A549 (cell line): ENCODE measurements around the gene A2ML1. TPM values are rescaled to one million over a fixed set of nuclear protein-coding genes. Genes with fewer than 3 reads are reported as not detected.
"Not testable (repeated sequence)": the region's sequence is repeated elsewhere in the genome, so short reads cannot be mapped to it uniquely, and the experiment has no call there.

Experiments used
- ATAC-seq, 2 experiments: fragments of 200-7000 bp in 1 of 2; fragments of >200 bp in 1 of 2; cut with Nextera tagmentation in 1 of 2; cut with Tn5 transposase in 1 of 2; 3 replicates each; pipeline versions ENCODE4 v1.8.0 to v1.9.1; 2018 to 2020; ENCODE audit warnings: mild to moderate bottlenecking in 1 of 2, moderate library complexity in 1 of 2
- CTCF ChIA-PET: fragments of 300-600 bp; sonication (Branson Sonifier 250); formaldehyde crosslinking; extraction: SDS; loops from one replicate; lab custom pipeline; 2021; ENCODE audit warnings: antibody characterized with exemption, inconsistent platforms; lab: Yijun Ruan, JAX
- POLR2A ChIA-PET: fragments of 350-600 bp; formaldehyde crosslinking; extraction: SDS; loops from one replicate; lab custom pipeline; 2021; ENCODE audit warnings: antibody characterized with exemption, inconsistent platforms; lab: Yijun Ruan, JAX
- DNase-seq, 2 experiments: peaks; one replicate each; pipeline versions ENCODE4 v3.0.0 to v3.0.0-alpha.2; 2011 to 2016; ENCODE audit warnings: low read depth in 1 of 2, low spot score in 1 of 2
- FAIRE-seq: peaks from 2 replicates; lab custom pipeline; 2011; peaks lifted over from hg19 to GRCh38; lab: Jason Lieb, UNC
- H3K27ac ChIP-seq, 2 experiments: fragments of >200 bp; sonication (Bioruptor Twin); formaldehyde crosslinking; 3 replicates each; pipeline ENCODE4 v1.5.1; 2016 to 2017
- H3K4me1 ChIP-seq: fragments of >200 bp; sonication (Bioruptor Twin); formaldehyde crosslinking; 3 replicates; pipeline ENCODE4 v1.6.1; 2016
- H3K4me2 ChIP-seq: fragments of >200 bp; sonication (Bioruptor Twin); formaldehyde crosslinking; 3 replicates; pipeline ENCODE4 v1.6.1; 2016
- H3K4me3 ChIP-seq: fragments of >200 bp; sonication (Bioruptor Twin); formaldehyde crosslinking; 3 replicates; pipeline ENCODE4 v1.5.1; 2016
- H3K9me3 ChIP-seq: fragments of >200 bp; sonication (Bioruptor Twin); formaldehyde crosslinking; 3 replicates; pipeline ENCODE4 v1.6.1; 2016
- CBX8 ChIP-seq: fragments of 200-600 bp; sonication (generic); IDR thresholded peaks from 2 replicates; pipeline ENCODE4 v1.6.1; 2016
- CHD2 ChIP-seq: fragments of 150-350 bp; IDR thresholded peaks from 2 replicates; pipeline ENCODE4 v1.6.1; 2014; ENCODE audit warnings: low read length; ENCODE audit not compliant: partially characterized antibody
- CTCF ChIP-seq: fragments of >200 bp; sonication (Bioruptor Twin); formaldehyde crosslinking; IDR thresholded peaks from 3 replicates; pipeline ENCODE4 v1.5.1; 2016
- ESRRA ChIP-seq: fragments of 150-350 bp; IDR thresholded peaks from 2 replicates; pipeline ENCODE4 v1.6.1; 2014; ENCODE audit warnings: mild to moderate bottlenecking, low read length, borderline replicate concordance
- FOSL2 ChIP-seq, 2 experiments: fragments of 450-650 bp in 1 of 2; fragments of >200 bp in 1 of 2; sonication (Bioruptor Twin) in 1 of 2; formaldehyde crosslinking; IDR thresholded peaks; 2 replicates each; pipeline versions ENCODE4 v1.5.0 to v1.6.1; 2016 to 2020; ENCODE audit warnings: mild to moderate bottlenecking in 1 of 2, moderate library complexity in 1 of 2
- FOXS1 ChIP-seq: fragments of 250-450 bp; sonication (Bioruptor Pico); IDR thresholded peaks from 2 replicates; pipeline ENCODE4 v1.5.0; 2020; ENCODE audit warnings: mild to moderate bottlenecking, moderate library complexity
- GATA3 ChIP-seq: IDR thresholded peaks from 2 replicates; pipeline ENCODE4 v1.6.1; 2012; ENCODE audit warnings: borderline replicate concordance
- HDAC2 ChIP-seq: fragments of 200-600 bp; sonication (generic); IDR thresholded peaks from 2 replicates; pipeline ENCODE4 v1.6.1; 2016
- HEYL ChIP-seq: fragments of 250-450 bp; sonication (Bioruptor Pico); IDR thresholded peaks from 2 replicates; pipeline ENCODE4 v1.8.0; 2021; ENCODE audit warnings: mild to moderate bottlenecking, moderate library complexity
- HOXA7 ChIP-seq: fragments of 250-450 bp; sonication (Bioruptor Pico); IDR thresholded peaks from 2 replicates; pipeline ENCODE4 v1.5.0; 2020; ENCODE audit warnings: mild to moderate bottlenecking, moderate library complexity
- HOXB13 ChIP-seq: fragments of 250-450 bp; sonication (Bioruptor Pico); IDR thresholded peaks from 2 replicates; pipeline ENCODE4 v1.5.0; 2020; ENCODE audit warnings: low read depth, mild to moderate bottlenecking, moderate library complexity
- JUN ChIP-seq, 2 experiments: fragments of >200 bp; sonication (Bioruptor Twin); formaldehyde crosslinking; IDR thresholded peaks; 2 replicates in 1 of 2; 3 replicates in 1 of 2; pipeline ENCODE4 v1.6.1; 2016 to 2017
- KDM1A ChIP-seq: fragments of 200-600 bp; sonication (generic); IDR thresholded peaks from 2 replicates; pipeline ENCODE4 v1.6.1; 2016; ENCODE audit warnings: low read depth, mild to moderate bottlenecking
- KDM5A ChIP-seq: fragments of 200-600 bp; sonication (generic); IDR thresholded peaks from 2 replicates; pipeline ENCODE4 v1.6.1; 2016; ENCODE audit warnings: antibody characterized with exemption, mild to moderate bottlenecking
- MAZ ChIP-seq: fragments of 150-350 bp; IDR thresholded peaks from 2 replicates; pipeline ENCODE4 v1.6.1; 2014; ENCODE audit warnings: antibody characterized with exemption, low read depth, low read length, borderline replicate concordance
- POLR2A ChIP-seq: IDR thresholded peaks from 2 replicates; pipeline ENCODE4 v1.6.1; 2012; ENCODE audit warnings: mild to moderate bottlenecking, low read length
- POLR2AphosphoS2 ChIP-seq: conservative IDR thresholded peaks from 2 replicates; pipeline ENCODE4 v1.6.1; 2012; ENCODE audit warnings: low read length, improper control_type of control experiment, inconsistent platforms
- RARB ChIP-seq: fragments of 250-450 bp; sonication (Bioruptor Pico); IDR thresholded peaks from 2 replicates; pipeline ENCODE4 v1.8.0; 2021; ENCODE audit warnings: mild to moderate bottlenecking, moderate library complexity
- RCOR1 ChIP-seq: fragments of 150-350 bp; IDR thresholded peaks from 2 replicates; pipeline ENCODE4 v1.6.1; 2014; ENCODE audit warnings: antibody characterized with exemption, low read length, low read depth
- SREBF2 ChIP-seq: fragments of 450-650 bp; IDR thresholded peaks from 2 replicates; pipeline ENCODE4 v1.6.1; 2014; ENCODE audit warnings: mild to moderate bottlenecking, moderate library complexity
- TFCP2L1 ChIP-seq: fragments of 250-450 bp; sonication (Bioruptor Pico); IDR thresholded peaks from 2 replicates; pipeline ENCODE4 v1.5.0; 2021; ENCODE audit warnings: mild to moderate bottlenecking
- TP53 ChIP-seq: fragments of 250-450 bp; sonication (Bioruptor Pico); IDR thresholded peaks from 2 replicates; pipeline ENCODE4 v1.5.0; 2021; ENCODE audit warnings: mild to moderate bottlenecking, moderate library complexity
- USF2 ChIP-seq: fragments of 450-650 bp; IDR thresholded peaks from 2 replicates; pipeline ENCODE4 v1.6.1; 2014; ENCODE audit warnings: antibody characterized with exemption
- ZC3H11A ChIP-seq: fragments of 450-650 bp; IDR thresholded peaks from 2 replicates; pipeline ENCODE4 v1.6.1; 2014; ENCODE audit warnings: antibody characterized with exemption, mild to moderate bottlenecking
- WGBS: methylation state at CpG from one replicate; pipeline ENCODE4 v1.1.6; 2017; ENCODE audit errors: missing lambda C conversion rate; 5-methylcytosine and 5-hydroxymethylcytosine counted together
- polyA plus RNA-seq, 4 experiments: library from polyadenylated mRNA; depleted of rRNA in 3 of 4; stranded (reverse); fragments of >200 nt; fragmentation: RNase III in 1 of 4; extraction: RNeasy Plus Mini Kit Qiagen cat#74134 plus additional on column Dnase treatment in 1 of 4; gene quantifications; 2 replicates in 3 of 4; 3 replicates in 1 of 4; pipeline ENCODE4 v1.2.3, GENCODE V29; 2011 to 2017
- TF ChIP-seq, protein P1 (sequence below): IDR thresholded peaks from 2 replicates; pipeline ENCODE4 v1.6.1; 2012
- TF ChIP-seq, protein P2 (sequence below): fragments of 250-450 bp; sonication (Bioruptor Pico); IDR thresholded peaks from 2 replicates; pipeline ENCODE4 v1.5.0; 2021; ENCODE audit warnings: mild to moderate bottlenecking, moderate library complexity, borderline replicate concordance
- TF ChIP-seq, protein P3 (sequence below): fragments of >200 bp; sonication (Bioruptor Twin); formaldehyde crosslinking; IDR thresholded peaks from 2 replicates; pipeline ENCODE4 v1.6.1; 2016
- TF ChIP-seq, protein P4 (sequence below): fragments of >200 bp; sonication (Bioruptor Twin); formaldehyde crosslinking; IDR thresholded peaks from 3 replicates; pipeline ENCODE4 v1.6.1; 2016
- TF ChIP-seq, protein P5 (sequence below): fragments of 250-450 bp; sonication (Bioruptor Pico); IDR thresholded peaks from 2 replicates; pipeline ENCODE4 v1.5.0; 2020; ENCODE audit warnings: low read depth, mild to moderate bottlenecking, moderate library complexity

The A2ML1 gene
- polyA plus RNA-seq, 2 of the 4 experiments (the other 2 are of a cell fraction): not detected

GRCh38 chr12:8916154-8916553 lies 93.7 kb downstream of the A2ML1 start (continued):
- TF ChIP-seq MAZ: no peak
- TF ChIP-seq JUN (IDR thresholded peaks at IDR 0.05): no peak
- TF ChIP-seq, all 56 proteins: peak for 0

GRCh38 chr12:8917031-8917430 lies 94.6 kb downstream of the A2ML1 start:
- Histone ChIP-seq H3K9me3 (no peaks in the 10 kb centered on the region), H3K27ac (no peak overlapping the region), H3K4me1 (peaks cover 18% of the 10 kb centered on the region), H3K4me2 (no peak overlapping the region), H3K4me3 (no peak overlapping the region)
- ChIA-PET CTCF (no interaction called here), POLR2A (no interaction called here)
- 68% methylated on average over 3 of the region's 3 CpGs for WGBS
- DNase-seq (no peak), FAIRE-seq (no peak), ATAC-seq (no peak)
- TF ChIP-seq HOXA7 (CRISPR knock-in tag) (no peak), HEYL (CRISPR knock-in tag) (no peak), CHD2 (no peak), HOXB13 (no peak), CBX8 (no peak), ESRRA (no peak), TP53 (CRISPR knock-in tag) (no peak), HDAC2 (no peak), POLR2AphosphoS2 (no peak), KDM5A (no peak), SREBF2 (no peak), TFCP2L1 (CRISPR knock-in tag) (no peak)
- TF ChIP-seq, protein P1, sequence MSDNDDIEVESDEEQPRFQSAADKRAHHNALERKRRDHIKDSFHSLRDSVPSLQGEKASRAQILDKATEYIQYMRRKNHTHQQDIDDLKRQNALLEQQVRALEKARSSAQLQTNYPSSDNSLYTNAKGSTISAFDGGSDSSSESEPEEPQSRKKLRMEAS: no peak

GRCh38 chr12:8917751-8918150 lies 95.3 kb downstream of the A2ML1 start:
- POLR2A ChIA-PET: no interaction called here
- 93% methylated on average over 1 of the region's 1 CpG for WGBS
- Histone ChIP-seq H3K9me3 (no peaks in the 10 kb centered on the region), H3K4me3 (no peak overlapping the region), H3K27ac (no peak overlapping the region), H3K4me2 (no peak overlapping the region), H3K4me1 (peaks cover 18% of the 10 kb centered on the region)
- no peak for FAIRE-seq
- DNase-seq: no peak
- no peak for ATAC-seq
- CTCF ChIA-PET: interaction anchor here (0.8 kb wide), 1 partner anchor 236 kb away, joined by 3 read pairs; no protein-coding TSS in a partner anchor
- TF ChIP-seq, protein P2, sequence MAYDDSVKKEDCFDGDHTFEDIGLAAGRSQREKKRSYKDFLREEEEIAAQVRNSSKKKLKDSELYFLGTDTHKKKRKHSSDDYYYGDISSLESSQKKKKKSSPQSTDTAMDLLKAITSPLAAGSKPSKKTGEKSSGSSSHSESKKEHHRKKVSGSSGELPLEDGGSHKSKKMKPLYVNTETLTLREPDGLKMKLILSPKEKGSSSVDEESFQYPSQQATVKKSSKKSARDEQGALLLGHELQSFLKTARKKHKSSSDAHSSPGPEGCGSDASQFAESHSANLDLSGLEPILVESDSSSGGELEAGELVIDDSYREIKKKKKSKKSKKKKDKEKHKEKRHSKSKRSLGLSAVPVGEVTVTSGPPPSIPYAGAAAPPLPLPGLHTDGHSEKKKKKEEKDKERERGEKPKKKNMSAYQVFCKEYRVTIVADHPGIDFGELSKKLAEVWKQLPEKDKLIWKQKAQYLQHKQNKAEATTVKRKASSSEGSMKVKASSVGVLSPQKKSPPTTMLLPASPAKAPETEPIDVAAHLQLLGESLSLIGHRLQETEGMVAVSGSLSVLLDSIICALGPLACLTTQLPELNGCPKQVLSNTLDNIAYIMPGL (CRISPR knock-in tag): no peak
- TF ChIP-seq CTCF (no peak), KDM1A (no peak), USF2 (no peak), SREBF2 (no peak), HOXB13 (no peak), FOXS1 (CRISPR knock-in tag) (no peak), MAZ (no peak), RARB (CRISPR knock-in tag) (no peak), FOSL2 (IDR thresholded peaks at IDR 0.05) (no peak), FOSL2 (CRISPR knock-in tag; IDR thresholded peaks at IDR 0.05) (no peak), POLR2A (no peak), RCOR1 (no peak), HDAC2 (no peak), GATA3 (no peak), KDM5A (no peak), ZC3H11A (no peak)
- TF ChIP-seq, protein P3, sequence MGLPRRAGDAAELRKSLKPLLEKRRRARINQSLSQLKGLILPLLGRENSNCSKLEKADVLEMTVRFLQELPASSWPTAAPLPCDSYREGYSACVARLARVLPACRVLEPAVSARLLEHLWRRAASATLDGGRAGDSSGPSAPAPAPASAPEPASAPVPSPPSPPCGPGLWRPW: no peak
- TF ChIP-seq, protein P4, sequence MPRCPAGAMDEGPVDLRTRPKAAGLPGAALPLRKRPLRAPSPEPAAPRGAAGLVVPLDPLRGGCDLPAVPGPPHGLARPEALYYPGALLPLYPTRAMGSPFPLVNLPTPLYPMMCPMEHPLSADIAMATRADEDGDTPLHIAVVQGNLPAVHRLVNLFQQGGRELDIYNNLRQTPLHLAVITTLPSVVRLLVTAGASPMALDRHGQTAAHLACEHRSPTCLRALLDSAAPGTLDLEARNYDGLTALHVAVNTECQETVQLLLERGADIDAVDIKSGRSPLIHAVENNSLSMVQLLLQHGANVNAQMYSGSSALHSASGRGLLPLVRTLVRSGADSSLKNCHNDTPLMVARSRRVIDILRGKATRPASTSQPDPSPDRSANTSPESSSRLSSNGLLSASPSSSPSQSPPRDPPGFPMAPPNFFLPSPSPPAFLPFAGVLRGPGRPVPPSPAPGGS: no peak
- TF ChIP-seq, protein P5, sequence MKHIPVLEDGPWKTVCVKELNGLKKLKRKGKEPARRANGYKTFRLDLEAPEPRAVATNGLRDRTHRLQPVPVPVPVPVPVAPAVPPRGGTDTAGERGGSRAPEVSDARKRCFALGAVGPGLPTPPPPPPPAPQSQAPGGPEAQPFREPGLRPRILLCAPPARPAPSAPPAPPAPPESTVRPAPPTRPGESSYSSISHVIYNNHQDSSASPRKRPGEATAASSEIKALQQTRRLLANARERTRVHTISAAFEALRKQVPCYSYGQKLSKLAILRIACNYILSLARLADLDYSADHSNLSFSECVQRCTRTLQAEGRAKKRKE (CRISPR knock-in tag): no peak

GRCh38 chr12:8919643-8920042 lies 97.2 kb downstream of the A2ML1 start:
- H3K4me1 ChIP-seq, POLR2A ChIA-PET, H3K9me3 ChIP-seq, ATAC-seq, H3K27ac ChIP-seq, H3K4me3 ChIP-seq, H3K4me2 ChIP-seq, DNase-seq, FAIRE-seq: not testable (repeated sequence)
- WGBS: 81% methylated on average over 3 of the region's 4 CpGs
- CTCF ChIA-PET: interaction anchor here (1.6 to 1.8 kb wide), 2 partner anchors 29 to 129 kb away, joined by 3 to 5 read pairs; no protein-coding TSS in a partner anchor
